GM19351 (cell line): ENCODE data around the gene MAPK8IP3.

Experiments used
- ATAC-seq: cut with Tn5 transposase; IDR thresholded peaks from one replicate; pipeline ENCODE4 v1.9.1; 2021; ENCODE audit warnings: mild to moderate bottlenecking, moderate library complexity; ENCODE audit not compliant: unreplicated experiment

MAPK8IP3 gene

GRCh38 chr16:1740234-1740633, 34.2 kb downstream of the MAPK8IP3 start:
- no peak for ATAC-seq

- no peak for ATAC-seq
Observed at GRCh38 chr16:1740781-1741490, 34.9 kb downstream of the MAPK8IP3 start.

- ATAC-seq, result no peak
Observed at GRCh38 chr16:1741553-1742165, 35.7 kb downstream of the MAPK8IP3 start.

DNA sequence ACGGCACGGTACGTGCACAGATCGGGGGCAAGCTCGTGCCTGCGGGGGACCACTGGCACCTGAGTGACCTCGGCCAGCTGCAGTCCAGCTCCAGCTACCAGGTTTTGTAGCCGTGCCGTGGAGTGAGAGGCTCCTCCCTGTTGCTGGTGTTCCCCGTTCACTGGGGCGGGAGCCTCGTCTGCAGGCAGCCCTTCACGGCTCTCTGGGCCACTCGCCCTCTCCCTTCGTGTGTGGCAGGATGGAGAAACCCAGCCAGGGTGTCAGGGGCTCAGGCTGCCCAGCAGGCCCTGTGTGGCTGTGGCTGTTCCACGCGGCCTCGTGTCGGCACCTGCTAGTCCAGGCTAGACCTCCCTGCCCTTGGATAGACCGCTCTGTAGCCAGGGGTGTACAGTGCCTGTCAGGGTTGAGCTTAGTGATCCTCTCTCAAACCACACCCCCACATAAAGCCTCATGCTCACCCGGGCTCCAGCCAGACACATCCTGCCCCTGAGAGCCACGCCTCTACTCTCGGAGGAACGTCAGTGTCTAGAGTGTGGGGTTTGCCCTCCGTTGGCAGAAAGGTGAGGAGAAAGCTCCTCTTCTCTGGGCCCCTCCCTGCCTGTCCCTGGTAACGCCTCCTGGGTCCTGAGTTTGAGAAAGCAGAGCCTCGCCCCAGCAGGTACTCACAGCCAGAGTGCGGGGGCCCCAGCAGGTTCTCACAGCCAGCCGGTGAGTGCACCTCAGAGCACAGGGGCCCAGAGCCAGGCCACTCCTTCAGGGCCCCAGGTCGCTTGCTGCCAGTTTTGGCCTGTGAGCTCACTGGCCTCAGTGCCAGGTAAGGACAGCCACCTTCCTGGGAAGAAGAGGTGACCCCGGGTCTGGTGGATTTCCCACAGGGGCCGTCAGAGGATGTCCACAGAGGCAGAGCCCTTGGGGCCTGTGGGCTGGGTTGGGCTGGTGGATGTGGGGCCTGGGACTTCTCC, 37.7 kb downstream of the MAPK8IP3 start:
- no peak for ATAC-seq

DNA sequence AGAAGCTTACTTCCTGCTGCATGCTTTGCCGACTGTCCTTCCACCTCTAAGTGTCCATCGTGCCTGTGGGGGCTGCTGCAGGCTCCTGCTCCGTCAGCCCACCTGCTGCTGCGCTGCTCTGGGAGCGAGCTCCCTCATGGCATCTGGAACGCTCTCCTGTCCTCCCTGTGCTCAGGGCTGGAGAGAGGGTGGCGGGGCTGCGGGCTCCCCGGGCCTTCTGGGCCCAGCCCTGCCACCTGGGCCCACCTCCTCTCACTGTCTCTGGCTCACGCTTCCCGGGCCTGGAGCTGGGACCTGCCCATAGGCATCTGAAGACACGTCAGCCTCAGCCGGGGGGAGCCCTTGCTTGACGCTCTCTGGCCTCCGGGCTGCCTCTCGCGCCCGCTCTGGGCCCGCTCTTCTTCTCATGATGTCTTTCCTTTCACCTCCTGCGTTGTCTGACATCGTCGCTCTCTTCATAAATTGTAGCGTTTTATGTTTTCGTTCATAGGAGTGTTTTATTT, 38.4 kb downstream of the MAPK8IP3 start:
- ATAC-seq, result no peak

DNA sequence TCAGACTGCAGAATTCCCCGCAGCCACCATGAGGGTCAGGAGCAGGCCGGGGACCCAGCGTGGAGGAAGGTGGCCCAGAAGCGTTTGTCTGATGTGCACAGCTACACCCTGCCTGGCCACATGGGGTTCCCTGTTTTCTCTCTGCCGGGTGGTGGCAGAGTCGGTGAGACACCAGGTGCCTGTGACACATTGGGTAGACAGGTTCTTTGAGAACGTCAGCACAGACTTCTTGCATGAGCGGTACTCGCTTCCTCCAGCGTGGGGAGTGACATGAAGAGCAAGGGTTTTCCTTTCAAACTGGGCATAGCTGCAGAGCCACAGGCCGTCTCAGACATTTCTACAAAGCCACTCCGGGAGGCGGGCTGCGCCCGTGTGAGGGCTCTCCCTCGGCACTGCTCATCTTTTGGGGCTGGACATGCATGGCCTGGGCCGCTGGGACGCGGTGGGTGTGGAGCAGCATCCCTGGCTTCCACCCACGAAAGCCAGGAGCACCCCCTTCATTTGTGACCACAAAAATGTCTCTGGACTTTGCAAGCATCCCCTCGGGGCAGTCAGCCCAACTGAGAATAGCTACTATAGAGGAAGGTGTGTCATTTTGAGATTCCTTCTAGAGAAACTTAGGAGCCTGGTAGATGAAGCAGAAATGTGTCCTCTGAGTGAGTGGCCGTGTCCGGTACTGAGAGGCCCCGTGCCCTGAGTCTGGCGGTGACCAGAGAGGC, 39.3 kb downstream of the MAPK8IP3 start:
- ATAC-seq, result no peak

- no peak for ATAC-seq
Observed at GRCh38 chr16:1745900-1746692, 40.1 kb downstream of the MAPK8IP3 start.

DNA sequence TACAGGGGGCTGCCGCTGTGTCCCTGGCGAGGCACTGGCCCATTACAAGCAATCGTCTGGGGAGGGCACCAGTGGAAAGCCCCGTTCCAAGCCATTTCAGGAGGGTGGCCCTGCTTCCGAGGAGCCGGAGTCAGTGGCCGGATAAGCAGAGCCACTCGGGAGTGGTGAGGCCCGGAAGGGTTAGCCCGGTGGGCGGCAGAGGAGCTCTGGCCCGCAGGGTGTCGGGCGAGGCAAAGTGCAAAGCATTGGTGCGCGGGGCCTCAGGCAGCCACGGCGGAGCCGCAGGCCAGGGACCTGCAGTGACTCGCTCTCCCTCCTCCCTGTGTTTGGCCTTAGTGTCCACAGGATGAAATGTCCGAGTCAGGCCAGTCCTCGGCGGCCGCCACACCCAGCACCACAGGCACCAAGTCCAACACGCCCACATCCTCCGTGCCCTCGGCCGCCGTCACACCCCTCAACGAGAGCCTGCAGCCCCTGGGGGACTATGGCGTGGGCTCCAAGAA, 40.7 kb downstream of the MAPK8IP3 start:
- no peak for ATAC-seq

GRCh38 chr16:1747934-1748333, 41.9 kb downstream of the MAPK8IP3 start:
- ATAC-seq, result no peak

GRCh38 chr16:1749152-1750117, 43.4 kb downstream of the MAPK8IP3 start:
- no peak for ATAC-seq

GRCh38 chr16:1751946-1752345, 46.0 kb downstream of the MAPK8IP3 start:
- no peak for ATAC-seq

DNA sequence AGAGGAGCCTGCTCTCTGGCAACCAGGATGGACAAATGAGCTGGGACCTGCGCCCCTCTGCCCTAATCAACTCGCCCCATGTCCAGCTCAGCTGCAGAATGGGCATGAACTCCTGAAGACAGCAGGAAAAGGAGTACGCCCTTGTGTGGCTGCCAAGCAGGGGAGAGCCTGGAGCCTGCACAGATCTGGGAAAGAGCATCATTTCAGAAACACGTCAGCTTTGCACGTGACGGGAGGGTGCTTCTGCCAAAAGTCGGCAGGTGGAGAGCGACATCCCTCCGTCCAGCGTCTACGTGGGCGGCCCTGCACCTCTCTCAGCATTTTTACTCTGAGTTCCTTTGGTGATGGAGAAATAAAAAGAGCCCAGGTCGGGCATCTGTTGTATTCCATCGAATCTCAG, 46.9 kb downstream of the MAPK8IP3 start:
- no peak for ATAC-seq

DNA sequence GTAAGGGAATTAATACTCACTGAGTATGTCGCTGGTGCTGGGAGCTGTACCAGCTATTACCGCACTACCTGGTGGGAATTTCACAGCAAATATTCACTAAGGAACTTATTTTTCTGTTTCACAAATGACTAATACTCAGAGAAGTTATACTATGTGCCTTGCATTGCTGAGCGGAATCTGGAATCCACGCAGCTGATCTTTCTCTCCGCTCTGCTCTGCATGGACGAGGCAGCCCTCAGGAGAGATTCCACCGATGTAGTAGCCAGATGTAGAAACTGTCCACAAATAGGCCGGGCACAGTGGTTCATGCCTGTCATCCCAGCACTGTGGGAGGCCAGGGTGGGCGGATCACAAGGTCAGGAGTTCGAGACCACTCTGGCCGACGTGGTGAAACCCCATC, 48.2 kb downstream of the MAPK8IP3 start:
- no peak for ATAC-seq

DNA sequence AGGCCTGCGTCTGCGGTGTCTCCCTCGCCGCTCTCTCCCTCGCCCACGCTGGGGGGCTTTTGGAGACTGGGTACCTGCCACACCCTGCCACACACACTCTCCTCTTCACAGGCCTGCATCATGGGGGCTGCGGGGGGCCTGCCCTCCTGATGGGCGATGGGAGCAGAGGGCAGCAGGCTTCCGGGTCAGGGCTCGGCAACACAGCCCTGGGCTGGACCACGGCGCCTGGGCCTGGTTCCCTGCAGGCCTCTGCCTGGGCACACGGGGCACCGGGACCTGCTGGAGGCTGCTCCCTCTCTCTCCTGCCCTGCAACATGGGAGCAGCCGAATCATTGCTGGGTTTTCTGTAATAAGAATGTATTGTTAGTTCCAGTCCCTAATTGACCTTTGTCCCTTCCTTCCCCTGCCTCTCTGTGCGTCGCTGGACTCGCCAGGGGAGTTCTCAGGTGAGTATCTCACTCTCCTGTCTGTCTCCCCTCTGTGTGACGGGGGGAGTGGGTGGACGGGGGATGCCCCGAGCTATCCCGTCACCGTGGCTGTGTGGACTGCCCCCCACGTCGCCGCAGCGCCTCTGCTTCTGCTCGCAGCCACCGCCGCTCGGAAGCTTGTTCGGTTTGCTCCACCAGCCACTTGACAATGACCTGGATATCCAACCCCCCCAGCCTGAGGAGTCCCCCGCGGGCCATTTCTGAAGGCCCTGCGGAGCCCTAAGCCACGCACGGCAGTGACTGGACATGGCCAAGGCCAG, 51.9 kb downstream of the MAPK8IP3 start:
- no peak for ATAC-seq

DNA sequence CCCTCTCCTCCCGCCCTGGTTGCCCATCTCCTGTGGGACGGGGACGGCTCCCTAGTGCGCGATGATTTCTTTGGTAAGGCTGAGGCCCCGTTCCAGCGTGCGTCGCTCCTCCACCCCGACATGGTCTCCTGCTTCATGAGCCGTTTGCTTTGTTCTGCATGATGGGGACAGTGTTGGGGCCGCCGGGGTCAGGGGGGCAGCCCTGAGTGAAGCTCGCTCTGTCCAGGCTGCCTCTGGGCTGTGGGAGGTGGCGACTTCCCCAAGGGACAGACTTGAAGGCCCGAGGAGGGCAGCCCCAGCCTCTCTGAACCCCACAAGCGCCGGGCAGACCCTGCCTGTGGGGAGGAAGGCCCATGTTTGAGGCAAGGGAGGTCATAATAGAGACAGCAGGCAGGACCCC, 52.9 kb downstream of the MAPK8IP3 start:
- no peak for ATAC-seq

- ATAC-seq, result no peak
Observed at GRCh38 chr16:1759511-1759910, 53.5 kb downstream of the MAPK8IP3 start.

GRCh38 chr16:1760911-1761310, 54.9 kb downstream of the MAPK8IP3 start:
- no peak for ATAC-seq

- no peak for ATAC-seq
Observed at GRCh38 chr16:1761751-1762150, 55.8 kb downstream of the MAPK8IP3 start.
